ENCODE results near the gene ACSS2. TPM values are rescaled to one million over a fixed set of nuclear protein-coding genes. Genes with fewer than 3 reads are reported as not detected.

Gene ACSS2
- total and polyA plus RNA-seq, 2 of the 8 experiments (the other 6 are each of a cell fraction or from before 2014, with no cell fraction given), result 17.7 to 24.2 TPM

GRCh38 chr20:34941226-34941625, 64.8 kb downstream of the ACSS2 start:
- Histone ChIP-seq H3K56ac (replicated peaks; ENCODE audit: insufficient read length, low read depth, low read length) (no peak overlapping the region), H4K8ac (ENCODE audit: extremely low read depth, insufficient read depth, low read length) (no peak overlapping the region), H3K9me3 (ENCODE audit: insufficient read depth in 2 of 2, low read depth in 1 of 2, low read length in 1 of 2) (no peaks in the 10 kb centered on the region), H4K91ac (replicated peaks; ENCODE audit: insufficient read length, low read length) (no peak overlapping the region), H2BK12ac (ENCODE audit: low read depth, low read length) (no peak overlapping the region), H2BK15ac (ENCODE audit: low read length) (no peak overlapping the region), H3K18ac (ENCODE audit: extremely low read depth, low read length) (no peak overlapping the region), H3K79me2 (ENCODE audit: control insufficient read depth in 1 of 2, insufficient read depth in 2 of 2, low read length in 2 of 2) (no peaks in the 10 kb centered on the region), H3K4me3 (ENCODE audit: extremely low read depth in 1 of 4, insufficient read depth in 2 of 4, low read depth in 3 of 4, low read length in 4 of 4) (no peak overlapping the region), H3K4me2 (ENCODE audit: insufficient read depth in 1 of 2, low read depth in 2 of 2, low read length in 2 of 2) (no peak overlapping the region), H3K36me3 (ENCODE audit: control insufficient read depth in 2 of 4, insufficient read depth in 4 of 4, low read length in 3 of 4) (peaks cover 2 to 15% (median 8%) of the 10 kb centered on the region in 4 experiments; a peak in 5 of 8 replicates), H3K27ac (ENCODE audit: low read depth, low read length) (no peak overlapping the region), H2BK120ac (replicated peaks; ENCODE audit: low read depth, low read length) (no peak overlapping the region), H3K4ac (replicated peaks; ENCODE audit: insufficient read length, low read depth, low read length) (no peak overlapping the region), H4K20me1 (replicated peaks in 1 of 2; ENCODE audit: control insufficient read depth in 1 of 2, insufficient read depth in 2 of 2, low read length in 2 of 2) (no peaks in the 10 kb centered on the region), H4K5ac (ENCODE audit: insufficient read length, low read depth, low read length) (no peak overlapping the region), H2AFZ (ENCODE audit: low read length) (no peak overlapping the region), H3K79me1 (ENCODE audit: low read depth, low read length) (no peaks in the 10 kb centered on the region), H2AK5ac (ENCODE audit: low read depth, low read length) (no peak overlapping the region), H3K23me2 (ENCODE audit: low read depth, low read length) (no peaks in the 10 kb centered on the region), H3K23ac (ENCODE audit: insufficient read length) (no peak overlapping the region), H3K9ac (replicated peaks in 1 of 4; ENCODE audit: extremely low read depth in 1 of 4, low read depth in 3 of 4, low read length in 3 of 4) (no peak overlapping the region), H3K4me1 (replicated peaks in 1 of 4; ENCODE audit: control insufficient read depth in 3 of 4, insufficient read depth in 4 of 4, low read length in 3 of 4) (no peaks in the 10 kb centered on the region), H3K27me3 (replicated peaks in 1 of 4; ENCODE audit: control insufficient read depth in 3 of 4, extremely low read depth in 1 of 4, insufficient read depth in 3 of 4, low read length in 3 of 4) (no peaks in the 10 kb centered on the region), H2BK20ac (ENCODE audit: low read length) (no peak overlapping the region), H2BK5ac (ENCODE audit: low read depth, low read length) (no peak overlapping the region), H3K14ac (ENCODE audit: insufficient read length) (no peak overlapping the region)
- TF ChIP-seq RBBP5 (IDR thresholded peaks at IDR 0.05; ENCODE audit: borderline replicate concordance, low read depth, low read length) (no peak), FOSL1 (IDR thresholded peaks at IDR 0.05; ENCODE audit: insufficient read depth, low read depth, low read length) (no peak), POLR2A (IDR thresholded peaks at IDR 0.05; ENCODE audit: control extremely low read depth in 1 of 2, low read depth in 2 of 2, low read length in 2 of 2) (no peak), RXRA (IDR thresholded peaks at IDR 0.05; ENCODE audit: insufficient read depth, low read depth, low read length) (no peak), RFX5 (IDR thresholded peaks at IDR 0.05; ENCODE audit: borderline replicate concordance, low read depth, low read length) (no peak), JUN (IDR thresholded peaks at IDR 0.05; ENCODE audit: low read depth, low read length) (no peak), SP2 (IDR thresholded peaks at IDR 0.05; ENCODE audit: low read length) (no peak), SP4 (IDR thresholded peaks at IDR 0.05; ENCODE audit: low read length) (no peak)
- no peak for FAIRE-seq
- POLR2A ChIA-PET (ENCODE audit: partially characterized antibody), result interaction anchor here (4.3 kb wide), 1 partner anchor 11 kb away, joined by 16 read pairs; no protein-coding TSS in a partner anchor
- CTCF ChIA-PET (ENCODE audit: partially characterized antibody), result interaction anchor here (1.2 to 2.6 kb wide), 4 partner anchors 9 to 66 kb away, joined by 3 to 11 read pairs (median 4); no protein-coding TSS in a partner anchor
- DNase-seq (ENCODE audit: low read depth in 1 of 2, low spot score in 2 of 2), result no peak
- 95% methylated on average over 4 of the region's 4 CpGs; no CpG with 5 or more reads in 1 of the 2 experiments for WGBS, 2 experiments (ENCODE audit: extremely low coverage in 1 of 2, insufficient coverage in 1 of 2, insufficient read length in 1 of 2, insufficient replicate concordance in 2 of 2, low coverage in 1 of 2, low lambda C conversion rate in 2 of 2, missing lambda C conversion rate in 1 of 2)
